H1 (cell line): Measurements from ENCODE around the gene RGS3. TPM values are rescaled to one million over a fixed set of nuclear protein-coding genes. Genes with fewer than 3 reads are reported as not detected.

Experiments used
- CHD2 ChIP-seq: IDR thresholded peaks from 2 replicates; pipeline ENCODE4 v1.6.1; 2012; ENCODE audit warnings: low read length, improper control_type of control experiment
- EP300 ChIP-seq, 2 experiments: IDR thresholded peaks; 1 replicate in 1 of 2; 2 replicates in 1 of 2; pipeline ENCODE4 v1.6.1; 2011 to 2012; ENCODE audit warnings: low read depth in 2 of 2, low read length in 2 of 2, mild to moderate bottlenecking in 2 of 2, borderline replicate concordance in 1 of 2, inconsistent platforms in 1 of 2, moderate library complexity in 1 of 2
- PHF8 ChIP-seq: fragments of 200-600 bp; sonication (generic); conservative IDR thresholded peaks from 2 replicates; pipeline ENCODE4 v1.7.1; 2012; ENCODE audit warnings: low read depth, mild to moderate bottlenecking, inconsistent platforms, low read length, moderate library complexity
- SUZ12 ChIP-seq: fragments of 200-600 bp; sonication (generic); IDR thresholded peaks from 2 replicates; pipeline ENCODE4 v1.6.1; 2012; ENCODE audit warnings: mild to moderate bottlenecking, inconsistent platforms, low read length, moderate library complexity, mixed read lengths
- YY1 ChIP-seq: IDR thresholded peaks from 2 replicates; pipeline ENCODE4 v1.6.1; 2011; ENCODE audit warnings: low read depth, mild to moderate bottlenecking, low read length
- polyA plus RNA-seq, 7 experiments: library from polyadenylated mRNA; depleted of rRNA in 3 of 7; stranded (reverse) in 5 of 7; unstranded in 2 of 7; fragments of >200 nt in 5 of 7; fragments of 200-250 nt in 2 of 7; gene quantifications; 1 replicate in 5 of 7; 2 replicates in 1 of 7; 4 replicates in 1 of 7; pipeline versions ENCODE4 v1.2.1 to v1.2.3, GENCODE V29; 2011 to 2013; ENCODE audit warnings: missing spikeins in 2 of 7, mixed read lengths in 2 of 7
- total RNA-seq: library from RNA; stranded (reverse); fragmentation: NEBNext Ultra II Directional; extraction: Animal tissue kit (Norgen Biotek cat#: 25700); gene quantifications from 2 replicates; pipeline ENCODE4 v1.2.1, GENCODE V29; 2021
- TF ChIP-seq, protein P1 (sequence below): fragments of 300-600 bp; sonication (generic); IDR thresholded peaks from 2 replicates; pipeline ENCODE4 v1.7.1; 2012; ENCODE audit warnings: low read length, moderate library complexity, mild to moderate bottlenecking, inconsistent platforms; ENCODE audit not compliant: insufficient replicate concordance
- TF ChIP-seq, protein P2 (sequence below): IDR thresholded peaks from 2 replicates; pipeline ENCODE4 v1.6.1; 2011; ENCODE audit warnings: low read length, improper control_type of control experiment

The RGS3 gene
- total and polyA plus RNA-seq, 2 of the 8 experiments (the other 6 are each of a cell fraction or from before 2014, with no cell fraction given) = 12.6 to 18.2 TPM

DNA sequence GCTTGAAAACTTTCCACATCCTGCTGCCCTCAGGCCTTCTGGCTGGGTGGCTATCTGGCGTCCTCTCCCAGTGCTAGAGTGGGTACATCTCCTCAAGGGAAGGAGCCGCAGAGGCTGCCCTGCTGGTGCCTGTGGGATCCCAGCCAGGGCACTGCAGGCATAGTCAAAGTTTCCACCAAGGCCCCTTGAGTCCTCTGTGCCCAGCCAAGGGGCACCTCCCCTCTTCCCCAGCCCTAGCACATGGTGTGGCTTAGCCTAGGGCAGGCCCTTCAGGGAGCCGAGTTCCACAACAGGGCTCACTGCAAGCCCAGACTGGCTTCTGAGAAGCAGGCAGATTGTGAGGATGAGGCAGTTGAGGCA lies 103.2 kb downstream of the RGS3 start (continued):
- TF ChIP-seq, protein P1, sequence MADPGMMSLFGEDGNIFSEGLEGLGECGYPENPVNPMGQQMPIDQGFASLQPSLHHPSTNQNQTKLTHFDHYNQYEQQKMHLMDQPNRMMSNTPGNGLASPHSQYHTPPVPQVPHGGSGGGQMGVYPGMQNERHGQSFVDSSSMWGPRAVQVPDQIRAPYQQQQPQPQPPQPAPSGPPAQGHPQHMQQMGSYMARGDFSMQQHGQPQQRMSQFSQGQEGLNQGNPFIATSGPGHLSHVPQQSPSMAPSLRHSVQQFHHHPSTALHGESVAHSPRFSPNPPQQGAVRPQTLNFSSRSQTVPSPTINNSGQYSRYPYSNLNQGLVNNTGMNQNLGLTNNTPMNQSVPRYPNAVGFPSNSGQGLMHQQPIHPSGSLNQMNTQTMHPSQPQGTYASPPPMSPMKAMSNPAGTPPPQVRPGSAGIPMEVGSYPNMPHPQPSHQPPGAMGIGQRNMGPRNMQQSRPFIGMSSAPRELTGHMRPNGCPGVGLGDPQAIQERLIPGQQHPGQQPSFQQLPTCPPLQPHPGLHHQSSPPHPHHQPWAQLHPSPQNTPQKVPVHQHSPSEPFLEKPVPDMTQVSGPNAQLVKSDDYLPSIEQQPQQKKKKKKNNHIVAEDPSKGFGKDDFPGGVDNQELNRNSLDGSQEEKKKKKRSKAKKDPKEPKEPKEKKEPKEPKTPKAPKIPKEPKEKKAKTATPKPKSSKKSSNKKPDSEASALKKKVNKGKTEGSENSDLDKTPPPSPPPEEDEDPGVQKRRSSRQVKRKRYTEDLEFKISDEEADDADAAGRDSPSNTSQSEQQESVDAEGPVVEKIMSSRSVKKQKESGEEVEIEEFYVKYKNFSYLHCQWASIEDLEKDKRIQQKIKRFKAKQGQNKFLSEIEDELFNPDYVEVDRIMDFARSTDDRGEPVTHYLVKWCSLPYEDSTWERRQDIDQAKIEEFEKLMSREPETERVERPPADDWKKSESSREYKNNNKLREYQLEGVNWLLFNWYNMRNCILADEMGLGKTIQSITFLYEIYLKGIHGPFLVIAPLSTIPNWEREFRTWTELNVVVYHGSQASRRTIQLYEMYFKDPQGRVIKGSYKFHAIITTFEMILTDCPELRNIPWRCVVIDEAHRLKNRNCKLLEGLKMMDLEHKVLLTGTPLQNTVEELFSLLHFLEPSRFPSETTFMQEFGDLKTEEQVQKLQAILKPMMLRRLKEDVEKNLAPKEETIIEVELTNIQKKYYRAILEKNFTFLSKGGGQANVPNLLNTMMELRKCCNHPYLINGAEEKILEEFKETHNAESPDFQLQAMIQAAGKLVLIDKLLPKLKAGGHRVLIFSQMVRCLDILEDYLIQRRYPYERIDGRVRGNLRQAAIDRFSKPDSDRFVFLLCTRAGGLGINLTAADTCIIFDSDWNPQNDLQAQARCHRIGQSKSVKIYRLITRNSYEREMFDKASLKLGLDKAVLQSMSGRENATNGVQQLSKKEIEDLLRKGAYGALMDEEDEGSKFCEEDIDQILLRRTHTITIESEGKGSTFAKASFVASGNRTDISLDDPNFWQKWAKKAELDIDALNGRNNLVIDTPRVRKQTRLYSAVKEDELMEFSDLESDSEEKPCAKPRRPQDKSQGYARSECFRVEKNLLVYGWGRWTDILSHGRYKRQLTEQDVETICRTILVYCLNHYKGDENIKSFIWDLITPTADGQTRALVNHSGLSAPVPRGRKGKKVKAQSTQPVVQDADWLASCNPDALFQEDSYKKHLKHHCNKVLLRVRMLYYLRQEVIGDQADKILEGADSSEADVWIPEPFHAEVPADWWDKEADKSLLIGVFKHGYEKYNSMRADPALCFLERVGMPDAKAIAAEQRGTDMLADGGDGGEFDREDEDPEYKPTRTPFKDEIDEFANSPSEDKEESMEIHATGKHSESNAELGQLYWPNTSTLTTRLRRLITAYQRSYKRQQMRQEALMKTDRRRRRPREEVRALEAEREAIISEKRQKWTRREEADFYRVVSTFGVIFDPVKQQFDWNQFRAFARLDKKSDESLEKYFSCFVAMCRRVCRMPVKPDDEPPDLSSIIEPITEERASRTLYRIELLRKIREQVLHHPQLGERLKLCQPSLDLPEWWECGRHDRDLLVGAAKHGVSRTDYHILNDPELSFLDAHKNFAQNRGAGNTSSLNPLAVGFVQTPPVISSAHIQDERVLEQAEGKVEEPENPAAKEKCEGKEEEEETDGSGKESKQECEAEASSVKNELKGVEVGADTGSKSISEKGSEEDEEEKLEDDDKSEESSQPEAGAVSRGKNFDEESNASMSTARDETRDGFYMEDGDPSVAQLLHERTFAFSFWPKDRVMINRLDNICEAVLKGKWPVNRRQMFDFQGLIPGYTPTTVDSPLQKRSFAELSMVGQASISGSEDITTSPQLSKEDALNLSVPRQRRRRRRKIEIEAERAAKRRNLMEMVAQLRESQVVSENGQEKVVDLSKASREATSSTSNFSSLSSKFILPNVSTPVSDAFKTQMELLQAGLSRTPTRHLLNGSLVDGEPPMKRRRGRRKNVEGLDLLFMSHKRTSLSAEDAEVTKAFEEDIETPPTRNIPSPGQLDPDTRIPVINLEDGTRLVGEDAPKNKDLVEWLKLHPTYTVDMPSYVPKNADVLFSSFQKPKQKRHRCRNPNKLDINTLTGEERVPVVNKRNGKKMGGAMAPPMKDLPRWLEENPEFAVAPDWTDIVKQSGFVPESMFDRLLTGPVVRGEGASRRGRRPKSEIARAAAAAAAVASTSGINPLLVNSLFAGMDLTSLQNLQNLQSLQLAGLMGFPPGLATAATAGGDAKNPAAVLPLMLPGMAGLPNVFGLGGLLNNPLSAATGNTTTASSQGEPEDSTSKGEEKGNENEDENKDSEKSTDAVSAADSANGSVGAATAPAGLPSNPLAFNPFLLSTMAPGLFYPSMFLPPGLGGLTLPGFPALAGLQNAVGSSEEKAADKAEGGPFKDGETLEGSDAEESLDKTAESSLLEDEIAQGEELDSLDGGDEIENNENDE = no peak
- TF ChIP-seq PHF8 (no peak), YY1 (no peak), CHD2 (no peak), SUZ12 (no peak), EP300 (IDR thresholded peaks at IDR 0.05; ENCODE audit: borderline replicate concordance in 1 of 2, low read depth in 2 of 2, low read length in 2 of 2) (no peak)
- TF ChIP-seq, protein P2, sequence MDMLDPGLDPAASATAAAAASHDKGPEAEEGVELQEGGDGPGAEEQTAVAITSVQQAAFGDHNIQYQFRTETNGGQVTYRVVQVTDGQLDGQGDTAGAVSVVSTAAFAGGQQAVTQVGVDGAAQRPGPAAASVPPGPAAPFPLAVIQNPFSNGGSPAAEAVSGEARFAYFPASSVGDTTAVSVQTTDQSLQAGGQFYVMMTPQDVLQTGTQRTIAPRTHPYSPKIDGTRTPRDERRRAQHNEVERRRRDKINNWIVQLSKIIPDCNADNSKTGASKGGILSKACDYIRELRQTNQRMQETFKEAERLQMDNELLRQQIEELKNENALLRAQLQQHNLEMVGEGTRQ = no peak
